Transverse colon (tissue), 4 donors: ENCODE measurements around the gene TNRC6C. TPM values are rescaled to one million over a fixed set of nuclear protein-coding genes. Genes with fewer than 3 reads are reported as not detected.
A peak's percentile ranks its signal among the peaks of the same experiment; 100 is the strongest.

ENCODE experiments used
- DNase-seq: peaks from one replicate; pipeline ENCODE4 v3.0.0-alpha.2; 2019
- H3K27ac ChIP-seq, 4 donors: fragments of 200-600 bp; sonication (generic); 2 replicates each; pipeline ENCODE4 v1.5.1; 2016 to 2018; ENCODE audit warnings: inconsistent platforms in 4 of 4
- H3K27me3 ChIP-seq: fragments of 200-600 bp; sonication (generic); 2 replicates; pipeline ENCODE4 v1.5.1; 2017; ENCODE audit warnings: inconsistent platforms
- H3K36me3 ChIP-seq, 4 donors: fragments of 200-600 bp; sonication (generic); 2 replicates each; pipeline ENCODE4 v1.5.1; 2017 to 2019; ENCODE audit warnings: inconsistent platforms in 4 of 4
- H3K4me1 ChIP-seq, 4 donors: fragments of 200-600 bp; sonication (generic); 2 replicates each; pipeline ENCODE4 v1.5.1; 2017 to 2020; ENCODE audit warnings: inconsistent platforms in 4 of 4
- H3K4me3 ChIP-seq, 4 donors: fragments of 200-600 bp; sonication (generic); 1 replicate in 1 of 4; 2 replicates in 3 of 4; pipeline versions ENCODE4 v1.5.1 to v1.6.1; 2017 to 2019; ENCODE audit warnings: inconsistent platforms in 4 of 4
- H3K9me3 ChIP-seq, 2 donors: fragments of 200-600 bp; sonication (generic); 2 replicates each; pipeline ENCODE4 v1.5.1; 2017 to 2019; ENCODE audit warnings: inconsistent platforms in 2 of 2
- CTCF ChIP-seq, 5 experiments: fragments of 200-600 bp in 3 of 5; fragments of 450-650 bp in 2 of 5; sonication (generic) in 3 of 5; IDR thresholded peaks; 1 replicate in 2 of 5; 2 replicates in 3 of 5; pipeline ENCODE4 v1.5.1; 2016 to 2017; ENCODE audit warnings: antibody characterized with exemption in 5 of 5, inconsistent platforms in 3 of 5, mild to moderate bottlenecking in 2 of 5, moderate library complexity in 1 of 5
- EP300 ChIP-seq: sonication (generic); formaldehyde crosslinking; IDR thresholded peaks from one replicate; pipeline ENCODE4 v1.6.1; 2017; ENCODE audit warnings: antibody characterized with exemption, low read depth
- POLR2A ChIP-seq: fragments of 450-650 bp; IDR thresholded peaks from one replicate; pipeline ENCODE4 v1.6.1; 2016; ENCODE audit warnings: antibody characterized with exemption, mild to moderate bottlenecking, moderate library complexity
- POLR2AphosphoS5 ChIP-seq, 3 donors: sonication (generic); formaldehyde crosslinking; IDR thresholded peaks; one replicate each; pipeline ENCODE4 v1.6.1; 2016; ENCODE audit warnings: antibody characterized with exemption in 3 of 3
- WGBS, 2 donors: methylation state at CpG; one replicate each; pipeline ENCODE4 v1.1.5; 2018; ENCODE audit warnings: low coverage in 1 of 2; 5-methylcytosine and 5-hydroxymethylcytosine counted together
- in situ Hi-C, 4 donors: fragments of 200-750 bp; cut with MboI; loops; one replicate each; pipeline versions ENCODE4 v1.15.0 to v1.15.1; 2017; ENCODE audit warnings: low sequenced_read_pairs in 3 of 4, low pct_ligation_motif_present in 1 of 4, low pct_unique_long_range_greater_than_20kb in 1 of 4
- intact Hi-C: fragments of 100-400 bp; cut with DNase I; formaldehyde crosslinking; loops from one replicate; pipeline ENCODE4 v1.15.1; 2023; ENCODE audit warnings: low total_unique reads
- total RNA-seq, 4 donors: library from RNA; depleted of rRNA; stranded (reverse); fragments of >200 nt; gene quantifications; one replicate each; pipeline ENCODE4 v1.1.0, GENCODE V29; 2016

The TNRC6C gene
- total RNA-seq, 4 donors from 2014 or later, result 7.5 to 16.9 (median 9.9) TPM

- 13% methylated on average over 15 of the region's 38 CpGs; no CpG with 5 or more reads in 1 of the 2 donors for WGBS, 2 donors
- H3K4me1 ChIP-seq, result peaks cover 15 to 46% (median 38%) of the 10 kb centered on the region in 4 donors
- intact Hi-C loops, result no loop called here
- DNase-seq, result peak; percentile 83
- H3K9me3 ChIP-seq, result no peaks in the 10 kb centered on the region
- H3K4me3 ChIP-seq, result peak overlapping the region in 3 of 4 donors; percentile 7 to 48 (median 33)
- TF ChIP-seq CTCF (IDR thresholded peaks at IDR 0.05) (no peak), POLR2A (no peak), EP300 (no peak), POLR2AphosphoS5 (IDR thresholded peaks at IDR 0.05) (peak in 2 of 3 donors; percentile 32 to 46)
- no peaks in the 10 kb centered on the region for H3K36me3 ChIP-seq
- in situ Hi-C loops, result no loop called here
- H3K27me3 ChIP-seq, result peaks cover 16% of the 10 kb centered on the region
- peak overlapping the region; percentile 88 to 91 (median 90) for H3K27ac ChIP-seq
Observed at GRCh38 chr17:78132084-78132676, 173.7 kb downstream of the TNRC6C start.

GRCh38 chr17:78132767-78133178, 174.3 kb downstream of the TNRC6C start:
- H3K4me3 ChIP-seq, result peak overlapping the region in 1 of 4 donors; percentile 48
- WGBS, 2 donors, result 72% methylated on average over 9 of the region's 9 CpGs; no CpG with 5 or more reads in 1 of the 2 donors
- intact Hi-C loops, result no loop called here

GRCh38 chr17:78133179-78133951, 174.9 kb downstream of the TNRC6C start:
- DNase-seq, result no peak
- intact Hi-C loops, result no loop called here
- H3K4me3 ChIP-seq, result no peak overlapping the region
- no peaks in the 10 kb centered on the region for H3K9me3 ChIP-seq
- WGBS, 2 donors, result 86% methylated on average over 30 of the region's 30 CpGs; no CpG with 5 or more reads in 1 of the 2 donors
- in situ Hi-C loops, result no loop called here
- peaks cover 15 to 41% (median 28%) of the 10 kb centered on the region in 4 donors for H3K4me1 ChIP-seq
- H3K27ac ChIP-seq, result peak overlapping the region in 1 of 4 donors; percentile 88
- H3K27me3 ChIP-seq, result peaks cover 16% of the 10 kb centered on the region
- TF ChIP-seq POLR2A (no peak), EP300 (no peak), POLR2AphosphoS5 (IDR thresholded peaks at IDR 0.05) (no peak), CTCF (IDR thresholded peaks at IDR 0.05) (no peak)
- H3K36me3 ChIP-seq, result no peaks in the 10 kb centered on the region

More at GRCh38 chr17:78132767-78133178, 174.3 kb downstream of the TNRC6C start:
- TF ChIP-seq EP300 (no peak), CTCF (IDR thresholded peaks at IDR 0.05) (no peak), POLR2AphosphoS5 (IDR thresholded peaks at IDR 0.05) (no peak), POLR2A (no peak)
- peak overlapping the region; percentile 88 to 91 (median 90) for H3K27ac ChIP-seq
- DNase-seq, result no peak
- in situ Hi-C loops, result no loop called here
- peaks cover 15 to 46% (median 33%) of the 10 kb centered on the region in 4 donors for H3K4me1 ChIP-seq
- no peaks in the 10 kb centered on the region for H3K36me3 ChIP-seq
- H3K27me3 ChIP-seq, result peaks cover 16% of the 10 kb centered on the region
- H3K9me3 ChIP-seq, result no peaks in the 10 kb centered on the region
